HG03442 (cell line): Measurements from ENCODE around the gene ACTN1.

Experiments used
- ATAC-seq: cut with Tn5 transposase; IDR thresholded peaks from one replicate; pipeline ENCODE4 v1.9.1; 2021; ENCODE audit warnings: mild to moderate bottlenecking, moderate library complexity; ENCODE audit not compliant: unreplicated experiment

The ACTN1 gene

DNA sequence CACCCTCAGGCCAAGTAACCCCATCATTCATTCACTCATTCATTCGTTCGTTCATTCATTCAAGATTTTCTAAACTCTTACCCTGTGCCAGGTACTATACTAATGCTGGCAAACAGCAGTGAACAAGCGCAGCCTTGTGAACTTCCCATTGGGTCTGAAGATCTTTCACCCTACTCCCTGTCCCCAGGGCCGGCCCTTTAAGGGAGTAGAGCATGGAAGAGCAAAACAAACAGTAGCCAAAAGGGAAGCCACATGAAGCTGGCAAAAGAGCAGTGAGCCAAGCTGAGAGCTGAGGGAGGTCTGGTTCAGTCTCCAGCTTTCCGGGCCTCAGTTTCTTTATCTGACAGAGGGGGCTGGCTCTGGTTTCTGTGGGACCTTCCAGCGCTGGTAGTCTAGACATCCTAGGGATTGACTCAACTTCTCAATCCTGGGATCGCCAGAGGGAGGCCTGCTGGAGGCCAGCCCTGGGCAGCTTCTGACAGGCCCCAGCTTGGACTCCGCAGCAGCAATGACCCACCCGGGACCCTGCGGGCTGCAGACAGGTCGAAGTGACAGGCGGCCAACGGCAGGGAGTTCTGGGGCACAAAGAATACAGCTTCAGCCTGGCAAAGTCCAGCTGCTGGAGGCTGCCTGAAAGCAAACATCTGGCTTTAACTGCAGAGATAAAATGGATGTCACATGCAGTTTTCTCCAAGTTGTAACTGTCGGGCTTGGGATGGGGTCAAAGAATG lies 27.1 kb downstream of the ACTN1 start:
- no peak for ATAC-seq

DNA sequence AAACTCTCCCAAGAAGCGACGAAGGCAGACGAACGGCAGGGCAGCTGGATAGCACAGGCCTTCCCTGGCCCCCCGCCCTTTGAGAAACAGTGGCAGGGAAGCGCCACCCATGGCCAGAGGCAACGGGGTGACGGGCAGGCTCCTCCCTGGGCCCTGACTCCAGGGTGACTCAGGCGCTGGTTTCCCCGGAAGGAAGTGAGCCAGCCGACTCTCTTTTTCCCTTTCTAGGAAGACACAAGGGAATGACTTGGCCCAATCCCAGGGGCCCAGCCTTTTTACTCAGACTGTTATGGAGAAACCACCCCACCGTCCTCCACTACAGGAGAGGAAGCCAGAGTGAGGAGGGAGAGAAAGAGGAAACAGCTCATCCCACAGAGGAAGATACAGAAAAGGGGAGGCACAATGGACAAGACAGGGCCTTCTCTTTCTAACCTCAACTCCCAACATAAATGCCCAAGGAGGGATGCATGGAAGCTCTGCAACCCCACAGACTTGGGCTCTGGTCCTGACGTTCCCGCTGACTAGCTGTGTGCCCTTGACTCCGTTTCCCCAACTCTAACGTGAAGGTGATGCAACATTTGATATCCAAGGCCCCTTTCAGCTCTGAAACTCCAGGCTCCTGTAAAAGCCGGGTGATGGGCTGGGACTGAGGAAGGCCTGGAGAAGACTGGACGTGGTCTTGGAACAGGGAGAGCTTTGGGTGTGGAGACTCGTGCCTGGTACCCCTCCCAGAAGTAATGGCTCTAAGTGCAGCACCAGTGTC lies 27.9 kb downstream of the ACTN1 start:
- no peak for ATAC-seq

DNA sequence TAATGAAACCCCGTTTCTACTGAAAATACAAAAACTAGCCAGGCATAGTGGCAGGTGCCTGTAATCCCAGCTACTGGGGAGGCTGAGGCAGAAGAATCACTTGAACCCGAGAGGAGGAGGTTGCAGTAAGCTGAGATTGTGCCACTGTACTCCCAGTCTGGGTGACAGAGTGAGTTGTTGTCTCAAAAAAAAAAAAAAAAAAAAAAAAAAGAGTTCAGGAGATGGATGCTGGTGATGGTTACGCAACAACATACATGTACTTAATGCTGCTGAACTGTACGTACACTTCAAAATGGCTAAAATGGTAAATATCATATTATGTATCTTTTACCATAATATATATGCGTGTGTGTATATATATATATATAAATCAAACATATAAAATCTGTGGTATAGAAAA lies 29.0 kb downstream of the ACTN1 start:
- ATAC-seq = no peak

DNA sequence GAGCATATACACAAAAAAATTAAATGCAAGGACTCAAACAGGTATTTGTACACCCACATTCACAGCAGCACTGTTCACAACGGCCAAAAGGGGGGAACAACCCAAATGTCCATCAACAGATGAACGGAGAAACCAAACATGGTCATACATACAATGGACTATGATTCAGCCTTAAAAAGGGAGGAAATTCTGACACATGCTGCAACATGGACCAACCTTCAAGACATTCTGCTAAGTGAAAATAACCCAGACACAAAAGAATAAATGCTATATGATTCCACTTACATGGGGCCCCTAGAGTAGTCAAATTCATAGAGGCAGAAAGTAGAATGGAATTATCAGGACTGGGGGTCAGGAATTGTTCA lies 29.5 kb downstream of the ACTN1 start:
- no peak for ATAC-seq

DNA sequence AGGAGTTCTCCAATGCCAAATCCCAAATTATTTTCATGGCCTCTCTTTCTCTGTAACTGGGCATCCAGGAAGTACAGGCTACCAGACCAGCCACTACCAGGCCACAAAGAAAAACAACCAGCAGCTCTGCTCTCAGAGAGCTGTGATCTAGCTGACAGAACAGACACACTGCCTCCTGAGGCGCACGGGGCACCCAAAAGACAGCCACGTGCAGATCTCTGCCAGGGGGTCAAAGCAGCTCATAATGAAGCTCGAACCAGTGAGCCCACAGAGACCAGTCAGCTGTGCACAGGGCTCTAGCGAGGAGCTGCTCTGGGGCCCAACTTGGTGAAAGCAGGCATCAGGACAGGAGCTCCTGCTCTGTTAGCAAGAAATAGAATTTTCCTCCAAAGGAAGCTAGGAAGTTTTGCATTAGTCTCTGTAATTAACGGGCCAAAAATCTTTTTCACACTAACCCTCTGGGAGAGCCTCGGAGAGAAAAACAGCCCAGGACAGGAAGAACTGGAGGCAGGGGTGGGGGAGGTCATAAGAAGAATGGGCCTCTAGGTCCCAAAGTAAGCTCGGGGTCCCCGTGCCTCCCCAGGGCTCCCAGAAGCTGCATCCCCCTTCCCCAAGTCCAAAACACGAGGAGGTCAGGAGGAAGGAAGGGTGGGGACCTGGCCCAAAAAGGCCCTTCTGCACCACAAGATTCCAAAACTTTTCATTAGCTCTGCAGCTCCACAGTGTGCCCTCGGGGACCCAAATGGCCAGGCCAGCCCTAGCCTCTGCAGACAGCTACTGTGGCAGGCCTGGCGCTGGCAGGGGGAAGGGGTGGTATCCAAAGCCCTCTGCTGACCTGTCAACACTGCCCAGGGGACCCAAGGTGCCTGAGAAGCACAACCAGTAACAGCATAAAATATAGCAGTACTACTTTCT lies 30.2 kb downstream of the ACTN1 start:
- no peak for ATAC-seq

DNA sequence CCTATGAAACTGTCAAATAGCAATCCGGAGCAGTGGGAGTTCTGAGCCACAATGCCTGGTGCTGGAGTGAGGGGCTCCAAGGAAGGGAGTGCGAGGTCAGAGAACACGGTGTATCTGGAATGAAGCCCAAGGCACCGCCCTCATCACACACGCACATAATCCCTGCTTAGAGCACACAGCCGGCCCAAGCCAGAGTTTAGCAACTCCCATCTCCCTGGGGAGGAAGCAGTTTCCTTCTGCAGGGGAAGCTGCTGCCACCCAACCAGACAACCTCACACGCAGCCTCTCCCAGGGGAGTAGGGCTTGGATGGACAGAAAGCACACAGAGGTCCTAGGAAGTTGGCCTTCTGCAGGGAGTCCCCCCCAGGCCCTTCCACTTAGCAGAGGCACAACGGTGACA lies 31.3 kb downstream of the ACTN1 start:
- ATAC-seq = no peak

DNA sequence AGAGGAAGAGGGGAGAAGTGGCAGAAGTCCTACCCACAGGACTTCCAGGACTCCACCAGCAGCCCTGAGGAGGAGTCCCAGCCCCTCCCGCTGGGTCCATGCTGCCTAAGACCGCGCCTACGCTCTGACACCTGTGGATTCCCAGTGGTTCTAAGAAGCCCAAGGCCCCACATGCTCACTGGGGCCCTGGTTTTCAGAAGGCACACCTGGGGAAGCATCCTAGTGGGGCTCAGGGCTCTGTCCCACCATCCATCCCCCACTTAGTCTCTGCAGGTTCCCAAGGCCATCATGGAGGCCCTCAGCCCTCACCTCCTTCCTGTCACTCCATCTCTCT lies 32.6 kb downstream of the ACTN1 start:
- ATAC-seq = no peak

DNA sequence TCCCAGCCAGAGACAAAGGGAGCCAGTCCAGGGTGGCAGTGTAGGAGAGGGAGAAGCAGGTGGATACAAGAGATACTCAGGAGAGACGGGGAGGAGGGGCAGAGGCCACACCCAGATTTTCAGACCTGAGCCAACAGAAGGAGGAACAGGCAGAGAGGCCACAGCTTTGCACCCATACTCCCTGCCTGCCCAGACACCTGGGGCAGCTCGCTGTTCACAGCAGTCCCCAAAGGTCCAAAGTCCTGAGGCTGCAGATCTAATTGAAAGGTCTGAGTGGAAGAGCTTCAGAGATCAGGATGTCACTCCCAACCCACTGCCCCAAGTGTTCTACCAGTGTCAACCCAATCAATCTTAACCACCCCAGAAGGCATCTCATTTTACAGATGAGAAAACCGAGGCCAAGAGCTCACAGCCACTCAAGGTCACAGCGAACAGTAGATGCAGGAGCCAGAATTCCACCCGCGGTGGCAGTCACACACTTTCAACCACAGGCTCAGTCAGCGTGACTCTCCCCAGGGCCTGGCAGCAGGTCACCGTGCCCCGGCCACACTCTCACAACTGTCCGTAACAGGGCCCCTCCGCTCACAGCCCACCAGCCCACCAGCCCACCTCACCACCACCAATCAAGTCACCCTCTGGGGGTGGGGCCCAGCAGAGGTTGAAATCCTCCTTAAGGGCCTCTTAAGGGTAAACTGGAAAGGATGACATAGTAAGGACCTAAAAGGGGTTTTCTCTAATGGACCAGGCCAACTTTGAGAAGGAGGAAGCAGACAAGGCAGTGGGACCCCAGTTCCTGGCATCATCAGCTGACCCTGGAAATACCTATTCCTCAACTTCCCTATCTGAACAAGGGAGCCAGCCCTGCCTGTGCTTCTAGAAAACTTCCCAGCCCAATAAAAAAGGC lies 33.3 kb downstream of the ACTN1 start:
- no peak for ATAC-seq

DNA sequence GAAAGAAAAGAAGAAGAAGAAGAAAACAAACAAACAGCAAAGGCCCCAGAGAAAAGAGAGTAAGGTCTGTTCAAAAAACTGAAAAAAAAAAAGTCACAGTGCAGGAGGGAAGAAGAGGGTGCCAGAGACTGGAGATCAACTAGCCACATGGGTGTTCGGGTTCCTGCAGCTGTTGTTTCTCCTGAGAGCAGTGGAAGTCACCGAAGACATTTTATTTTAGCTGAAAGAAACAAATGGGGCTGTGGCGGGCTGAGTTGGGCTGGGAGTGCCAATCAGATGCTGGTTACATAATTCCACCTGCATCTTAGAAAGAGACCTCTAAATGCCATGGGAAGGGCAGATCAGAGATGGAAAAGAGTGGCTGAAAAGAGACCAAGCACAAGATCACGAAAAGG lies 33.9 kb downstream of the ACTN1 start:
- ATAC-seq = no peak

DNA sequence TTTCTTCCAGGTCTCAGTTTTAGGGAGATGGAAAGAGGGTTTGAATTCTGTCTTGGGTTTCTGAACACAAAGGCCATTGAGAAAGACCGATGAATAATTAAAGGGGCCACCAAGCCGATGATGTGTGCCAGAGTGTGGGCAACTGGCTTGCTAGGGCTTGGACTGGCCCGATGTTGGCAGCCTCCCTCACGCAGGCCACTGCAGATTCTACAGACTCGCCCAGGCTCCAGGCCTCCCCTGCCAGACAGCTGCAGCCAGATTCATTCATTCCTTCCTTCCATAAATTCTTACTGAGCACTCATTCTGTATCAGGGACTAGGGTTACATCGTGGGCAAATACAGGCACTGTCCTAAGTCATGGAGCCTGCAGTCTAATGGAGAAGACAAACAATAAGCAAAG lies 34.9 kb downstream of the ACTN1 start:
- no peak for ATAC-seq

DNA sequence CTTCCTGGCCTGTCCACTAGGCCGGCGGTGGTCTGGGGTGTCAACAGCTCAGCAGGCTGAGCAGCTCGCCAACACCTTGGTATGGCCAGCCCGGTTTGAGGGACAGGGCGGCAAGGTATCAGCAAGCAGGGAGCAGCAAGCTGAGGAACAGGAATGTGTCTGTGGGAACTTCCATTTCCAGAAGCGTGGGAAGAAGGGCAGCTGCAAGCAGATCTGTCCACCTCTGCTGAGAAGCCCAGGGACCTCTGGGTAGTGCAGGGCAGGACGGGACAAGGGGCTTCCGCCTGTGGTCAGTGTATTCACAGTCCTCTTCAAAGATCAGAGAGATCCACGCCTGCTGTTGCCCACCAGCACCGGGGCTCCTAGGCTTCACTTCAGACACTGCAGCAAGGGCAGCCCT lies 36.0 kb downstream of the ACTN1 start:
- ATAC-seq = no peak

DNA sequence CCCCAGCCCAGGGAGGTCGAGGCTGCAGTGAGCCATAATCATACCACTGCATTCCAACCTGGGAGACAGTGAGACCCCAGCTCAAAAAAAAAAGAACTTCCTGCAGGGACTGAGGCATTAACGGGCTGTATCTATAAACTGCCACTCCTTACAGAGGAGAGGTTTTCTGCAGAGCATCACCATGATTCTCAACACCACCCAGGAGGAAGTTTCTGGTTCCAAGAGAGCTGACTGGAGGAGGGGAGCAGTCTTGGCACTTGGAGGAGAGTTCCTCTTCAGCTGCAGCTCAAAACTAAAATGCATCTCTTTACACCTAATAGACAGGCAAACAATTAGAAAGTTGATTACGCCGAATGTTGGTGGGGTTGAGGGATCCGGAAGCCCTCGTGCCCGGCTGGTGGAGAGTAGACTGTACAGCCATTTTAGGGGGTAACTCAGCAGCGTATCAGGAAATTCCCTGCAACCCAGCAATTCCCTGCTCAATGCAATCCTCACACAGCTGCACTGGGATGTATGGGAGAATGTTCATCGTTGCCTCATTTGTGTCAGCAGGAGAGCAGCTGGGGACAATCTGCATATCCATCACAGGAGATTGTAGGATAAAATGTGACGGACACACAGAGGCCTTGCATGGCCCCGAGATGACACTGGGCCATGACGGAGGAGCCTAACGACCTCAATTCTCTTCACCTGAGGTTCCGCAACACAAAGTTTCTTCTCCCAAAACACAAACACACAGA lies 36.6 kb downstream of the ACTN1 start:
- no peak for ATAC-seq

DNA sequence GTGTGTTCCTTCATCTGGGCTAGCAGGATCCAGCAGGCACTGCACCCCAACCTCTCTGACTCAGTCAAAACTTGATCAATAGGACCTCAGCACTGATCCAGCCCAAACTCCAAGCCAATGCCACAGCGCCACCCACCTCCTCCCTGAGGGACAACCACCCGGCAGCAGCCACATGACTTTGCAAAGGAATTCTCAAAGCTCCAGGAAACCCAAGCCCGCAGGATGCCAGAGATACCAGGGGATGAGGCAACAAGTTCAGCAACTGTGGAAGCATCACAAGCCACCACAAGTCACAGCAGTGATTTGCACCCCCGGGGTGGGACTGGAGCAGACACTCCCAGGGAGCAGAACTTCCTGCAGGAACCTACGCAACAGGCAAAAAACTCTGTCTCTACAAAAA lies 37.3 kb downstream of the ACTN1 start:
- no peak for ATAC-seq

DNA sequence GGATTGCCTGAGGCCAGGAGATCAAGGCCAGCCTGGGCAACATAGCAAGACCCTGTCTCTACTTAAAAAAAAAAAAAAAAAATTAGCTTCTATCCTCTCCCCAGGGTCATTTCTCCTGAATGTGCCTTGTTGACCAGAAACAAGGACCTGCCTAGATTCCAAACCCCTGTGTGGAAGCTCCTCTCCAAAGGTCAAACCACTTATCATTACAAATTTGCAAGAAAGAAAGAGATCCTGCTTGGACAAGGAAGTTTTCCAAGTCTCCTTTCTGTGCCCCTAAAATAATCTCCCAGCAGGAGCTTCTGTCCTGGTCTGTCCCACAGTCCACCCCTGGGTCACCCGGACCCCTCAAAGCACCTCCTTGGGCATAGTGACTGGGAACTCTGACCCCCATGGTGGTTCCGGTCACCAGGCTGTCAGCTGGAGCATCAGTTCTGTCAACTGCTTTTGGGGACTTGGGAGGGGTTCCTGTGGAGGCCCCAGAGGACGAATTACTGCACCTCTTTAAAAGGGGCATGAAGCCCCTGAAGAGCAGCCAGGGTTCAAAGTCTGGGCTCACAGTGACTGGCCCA lies 38.4 kb downstream of the ACTN1 start:
- no peak for ATAC-seq

DNA sequence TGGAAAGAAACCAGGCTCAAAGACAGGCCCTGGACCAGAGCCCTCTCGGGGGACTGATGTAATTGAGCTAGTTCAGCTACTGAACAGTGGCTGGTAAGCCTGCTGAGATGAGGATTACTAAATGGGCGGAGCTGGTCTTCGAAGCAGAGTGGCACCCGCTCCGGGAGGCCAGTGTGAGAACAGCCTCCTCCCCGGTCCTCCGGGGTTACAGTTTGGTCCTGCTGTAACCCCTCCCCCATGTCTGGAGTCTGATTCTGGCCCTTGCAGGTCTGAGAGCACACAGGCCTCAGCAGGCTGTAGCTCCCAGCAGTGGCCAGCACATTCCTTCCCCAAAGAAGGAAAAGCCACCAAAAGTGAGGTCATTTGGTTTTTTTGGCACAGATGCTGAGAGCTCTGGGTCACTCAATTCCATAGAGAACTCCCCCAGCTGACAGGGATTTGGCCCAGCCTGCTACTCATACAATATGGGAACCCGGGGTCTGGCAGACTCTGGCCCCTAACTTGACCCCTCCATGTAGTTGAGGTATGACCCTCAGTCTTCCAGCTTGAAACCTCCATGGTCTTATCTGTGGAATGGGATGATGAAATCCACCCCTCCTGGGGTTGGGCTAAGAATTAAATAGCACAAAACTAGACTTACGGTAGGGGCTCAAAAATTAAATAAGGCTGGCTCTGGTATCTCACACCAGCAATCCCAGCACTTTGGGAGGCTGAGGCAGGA lies 39.0 kb downstream of the ACTN1 start:
- ATAC-seq = no peak

DNA sequence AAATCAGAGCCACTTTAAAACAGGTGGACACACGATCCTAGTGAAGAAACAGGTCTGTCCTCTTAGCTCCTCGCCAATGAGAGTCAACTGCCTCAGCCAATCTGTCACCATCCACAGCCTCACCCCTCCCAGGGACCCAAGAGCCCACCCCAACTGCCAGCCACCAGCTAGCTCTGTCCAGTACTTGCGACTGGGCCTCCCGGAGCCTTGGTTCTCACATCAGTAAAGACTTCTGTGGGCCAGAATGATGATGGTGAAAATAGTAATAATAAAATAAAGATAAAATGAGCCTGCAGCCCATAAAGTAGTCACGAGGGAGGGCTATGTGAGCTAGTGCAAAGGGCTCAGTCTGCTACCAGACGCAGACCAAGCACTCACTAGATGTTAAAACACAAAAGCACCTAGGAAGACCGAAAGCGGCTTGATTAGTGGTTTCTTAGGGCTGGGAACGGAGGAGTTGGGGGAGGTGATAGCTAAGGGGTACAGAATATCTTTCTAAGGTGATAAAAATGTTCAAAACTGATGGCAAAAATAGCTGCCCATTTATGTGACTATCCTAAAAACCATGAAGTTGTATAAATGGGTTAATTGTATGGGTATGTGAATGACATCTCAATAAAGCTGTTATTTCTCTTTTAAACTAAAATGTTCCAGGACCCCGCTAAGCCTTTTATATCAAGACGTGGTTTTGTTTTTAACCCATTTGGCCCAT lies 39.8 kb downstream of the ACTN1 start:
- ATAC-seq = no peak

DNA sequence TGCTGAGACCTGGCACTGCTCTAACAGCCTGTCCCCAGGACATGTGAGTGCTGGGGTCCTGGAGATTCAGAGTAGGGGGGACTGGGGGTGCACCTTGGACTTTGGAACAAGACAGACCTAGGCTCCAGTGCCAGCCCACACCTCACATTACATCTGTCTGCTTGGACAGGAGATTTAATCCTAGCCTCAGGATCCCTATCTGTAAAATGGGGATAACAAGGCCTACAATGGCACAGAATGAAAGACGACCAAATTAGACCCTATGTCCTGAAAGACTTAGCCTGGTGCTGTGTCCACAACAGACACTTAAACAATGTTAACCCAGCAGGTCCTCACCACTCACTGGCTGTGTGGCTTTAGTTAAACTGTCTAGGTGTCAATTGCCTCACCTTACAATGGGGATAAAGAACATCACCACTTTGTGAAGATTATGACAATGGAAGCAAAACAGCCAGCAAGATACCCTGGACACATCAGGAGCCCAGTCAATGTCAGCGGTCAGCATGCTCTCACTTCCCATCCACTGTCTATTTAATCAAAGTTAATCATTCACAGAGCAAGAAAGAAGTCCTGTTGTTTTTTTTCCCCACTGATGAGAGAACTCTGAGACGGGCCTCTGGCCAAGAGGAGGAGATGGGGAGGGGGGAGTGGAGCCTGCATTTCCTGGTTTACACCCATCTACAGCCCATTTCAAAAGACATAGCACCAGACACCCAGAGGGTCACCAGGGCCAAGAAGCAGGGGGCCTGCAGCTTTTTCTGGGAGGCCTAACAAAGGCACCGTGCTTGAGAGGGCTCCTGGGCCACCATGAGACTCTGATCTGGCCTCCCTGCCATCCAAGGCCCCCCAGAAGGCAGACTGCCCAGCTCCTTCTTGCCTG lies 40.6 kb downstream of the ACTN1 start:
- ATAC-seq = no peak
